Mesothelial cell of epicardium (in vitro differentiated cells): Measurements from ENCODE around the gene PTH2. TPM values are rescaled to one million over a fixed set of nuclear protein-coding genes. Genes with fewer than 3 reads are reported as not detected.

Source experiments
- DNase-seq, 2 experiments: peaks; one replicate each; pipeline ENCODE4 v3.0.0; 2021; ENCODE audit warnings: low spot score in 2 of 2; ENCODE audit not compliant: unreplicated experiment in 2 of 2
- H3K27ac Mint-ChIP-seq: 2 replicates; pipeline ENCODE4 v1.8.0; 2021; ENCODE audit warnings: mixed read lengths
- H3K27me3 Mint-ChIP-seq: 2 replicates; pipeline ENCODE4 v1.8.0; 2021; ENCODE audit warnings: low read depth, mixed read lengths
- H3K36me3 Mint-ChIP-seq: 2 replicates; pipeline ENCODE4 v1.8.0; 2021; ENCODE audit warnings: mixed read lengths
- H3K4me1 Mint-ChIP-seq: 2 replicates; pipeline ENCODE4 v1.8.0; 2021; ENCODE audit warnings: mixed read lengths
- H3K4me3 Mint-ChIP-seq: 2 replicates; pipeline ENCODE4 v1.8.0; 2021; ENCODE audit warnings: mild to moderate bottlenecking, moderate library complexity, mixed read lengths
- H3K9me3 Mint-ChIP-seq: 2 replicates; pipeline ENCODE4 v1.8.0; 2021; ENCODE audit warnings: mixed read lengths
- CTCF ChIP-seq: fragments of 200-600 bp; sonication (generic); IDR thresholded peaks from one replicate; pipeline ENCODE4 v1.5.0; 2021; ENCODE audit warnings: antibody characterized with exemption; ENCODE audit not compliant: unreplicated experiment
- total RNA-seq: library from RNA; stranded (reverse); gene quantifications from 3 replicates; pipeline ENCODE4 v1.2.1, GENCODE V29; 2021

PTH2 gene
- total RNA-seq, 1 donor from 2014 or later = not detected

DNA sequence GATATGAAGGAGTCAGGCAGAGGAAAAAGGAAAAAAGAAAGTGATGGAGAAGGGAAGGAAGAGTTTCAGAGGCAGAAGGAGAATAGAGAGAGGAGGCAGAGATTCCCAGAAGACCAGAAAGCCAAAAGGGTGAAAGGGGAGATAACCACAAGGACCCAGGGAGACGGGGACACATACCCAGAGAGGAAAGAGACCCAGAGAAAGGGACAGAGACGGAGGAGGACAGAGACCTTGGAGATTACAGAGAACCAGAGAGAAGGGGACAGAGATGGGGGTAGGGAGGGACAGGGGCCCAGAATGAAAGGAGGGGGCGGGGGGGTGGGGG is 1.4 kb downstream of the PTH2 start:
- Mint-ChIP-seq H3K27ac (no peak overlapping the region), H3K4me3 (no peak overlapping the region), H3K27me3 (peaks cover 96% of the 10 kb centered on the region), H3K36me3 (no peaks in the 10 kb centered on the region), H3K9me3 (no peaks in the 10 kb centered on the region), H3K4me1 (peaks cover 30% of the 10 kb centered on the region)
- TF ChIP-seq CTCF = no peak
- DNase-seq = no peak

DNA sequence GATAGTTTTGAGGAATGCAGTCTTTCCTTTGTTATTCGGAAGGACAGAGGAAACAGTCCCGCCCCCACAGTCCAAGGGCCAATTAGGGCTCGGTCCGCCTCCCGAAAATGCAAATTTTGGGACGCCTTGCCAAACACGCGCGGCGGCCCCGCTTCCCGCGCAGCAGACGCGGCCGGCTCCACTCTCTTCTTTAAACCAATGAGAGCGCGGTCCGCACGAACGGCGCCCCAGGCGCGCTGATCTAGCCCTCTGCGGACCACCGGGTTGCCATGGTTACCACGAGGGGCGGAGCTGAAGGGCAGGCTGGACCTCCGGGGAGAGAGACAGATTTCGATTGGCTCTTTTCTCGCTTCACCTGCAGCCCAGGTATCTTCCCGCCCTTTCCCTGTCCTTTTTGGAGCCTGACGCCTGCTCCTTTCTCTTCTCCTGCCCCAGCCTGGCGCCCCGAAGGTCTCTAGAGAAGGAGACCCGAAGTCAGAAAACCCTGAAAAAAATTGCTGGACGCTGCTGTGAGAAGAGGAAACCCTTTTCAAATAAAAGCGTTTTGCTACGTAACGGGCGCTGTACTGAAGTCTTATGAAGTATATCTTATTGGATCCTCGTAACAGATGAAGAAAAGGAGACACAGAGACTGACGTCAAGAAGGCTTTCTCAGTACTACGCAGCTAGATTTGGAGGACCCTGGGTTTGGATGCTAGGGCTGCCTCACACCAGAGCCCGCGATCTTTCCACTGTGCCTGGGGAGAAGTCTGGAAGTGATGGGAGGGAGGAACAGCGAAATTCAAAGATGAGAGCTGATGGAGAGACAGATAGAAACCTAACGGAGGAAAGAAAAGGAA is 2.0 kb downstream of the PTH2 start:
- Mint-ChIP-seq H3K27me3 (peaks cover 94% of the 10 kb centered on the region), H3K36me3 (no peaks in the 10 kb centered on the region), H3K4me1 (peaks cover 27% of the 10 kb centered on the region), H3K27ac (no peak overlapping the region), H3K4me3 (peak overlapping the region; percentile 8), H3K9me3 (no peaks in the 10 kb centered on the region)
- TF ChIP-seq CTCF = no peak
- peak; percentile 48 to 74 for DNase-seq

DNA sequence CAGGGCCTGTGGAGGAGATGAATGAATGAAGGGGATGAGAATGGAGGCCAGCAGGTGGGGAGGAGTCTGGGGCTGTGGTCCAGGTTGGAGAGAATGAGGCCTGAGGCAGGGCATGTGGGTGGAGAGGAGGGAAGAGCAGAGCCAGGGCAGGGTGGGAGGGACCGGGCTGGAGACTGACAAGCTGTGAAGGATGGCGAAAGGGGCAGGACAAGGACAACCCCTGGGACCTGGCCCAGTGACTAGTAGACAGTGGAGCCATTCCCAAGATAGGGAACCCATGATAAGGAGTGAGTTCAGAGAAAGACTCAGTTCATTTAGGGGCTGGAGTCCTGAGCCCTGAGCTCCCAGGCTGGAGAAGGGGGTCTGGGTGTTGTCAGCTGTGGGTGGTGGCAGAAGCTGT is 3.0 kb downstream of the PTH2 start:
- no peak overlapping the region for H3K4me3 Mint-ChIP-seq
- H3K36me3 Mint-ChIP-seq = no peaks in the 10 kb centered on the region
- peaks cover 30% of the 10 kb centered on the region for H3K4me1 Mint-ChIP-seq

DNA sequence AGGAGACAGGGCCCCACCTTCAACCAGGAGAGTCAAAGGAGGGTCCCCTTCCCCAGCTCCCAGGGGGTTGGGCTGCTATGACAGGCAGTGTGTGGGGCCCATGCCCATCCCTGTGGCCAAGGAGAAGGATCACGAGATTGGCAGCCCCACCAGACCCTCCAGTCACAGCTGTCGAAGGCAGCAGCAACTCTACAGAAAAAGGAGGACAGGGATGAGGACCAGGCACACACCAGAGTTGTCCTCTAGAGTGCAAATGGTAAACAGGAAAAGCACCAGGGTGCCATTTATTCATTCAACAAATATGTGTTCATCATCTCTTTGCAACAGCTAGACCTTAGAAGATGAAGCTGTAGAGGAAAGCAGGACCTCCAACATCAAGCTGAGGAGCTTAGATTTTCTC is 4.1 kb downstream of the PTH2 start:
- H3K4me3 Mint-ChIP-seq = no peak overlapping the region
- peaks cover 77% of the 10 kb centered on the region for H3K27me3 Mint-ChIP-seq
- H3K27ac Mint-ChIP-seq = no peak overlapping the region
- no peak for TF ChIP-seq CTCF
- peaks cover 36% of the 10 kb centered on the region for H3K4me1 Mint-ChIP-seq
- H3K9me3 Mint-ChIP-seq = no peaks in the 10 kb centered on the region
- no peaks in the 10 kb centered on the region for H3K36me3 Mint-ChIP-seq
- no peak for DNase-seq

More for the DNA sequence above, 3.0 kb downstream of the PTH2 start:
- Mint-ChIP-seq H3K27me3 (peaks cover 87% of the 10 kb centered on the region), H3K27ac (no peak overlapping the region), H3K9me3 (no peaks in the 10 kb centered on the region)
- TF ChIP-seq CTCF = no peak
- DNase-seq = no peak

- DNase-seq = no peak
- Mint-ChIP-seq H3K36me3 (no peaks in the 10 kb centered on the region), H3K9me3 (no peaks in the 10 kb centered on the region), H3K4me1 (peaks cover 38% of the 10 kb centered on the region), H3K27me3 (peaks cover 70% of the 10 kb centered on the region), H3K4me3 (no peak overlapping the region), H3K27ac (no peak overlapping the region)
- TF ChIP-seq CTCF = no peak
These were observed 4.7 kb downstream of the PTH2 start for GRCh38 chr19:49418511-49418910.
